GM19193 (cell line): Measurements from ENCODE around the gene VTI1B.

Experiments used
- POLR2A ChIP-seq: IDR thresholded peaks from 4 replicates; pipeline ENCODE4 v1.6.1; 2011; ENCODE audit not compliant: insufficient read depth, insufficient read length; ENCODE audit errors: extremely low read depth

Gene VTI1B

GRCh38 chr14:67618617-67619063 is 55.8 kb downstream of the VTI1B start:
- no peak for TF ChIP-seq POLR2A

- no peak for TF ChIP-seq POLR2A
These were observed 63.9 kb downstream of the VTI1B start for GRCh38 chr14:67610491-67610890.

- TF ChIP-seq POLR2A, result no peak
These were observed 64.7 kb downstream of the VTI1B start for GRCh38 chr14:67609642-67610310.

GRCh38 chr14:67607646-67608045 is 66.8 kb downstream of the VTI1B start:
- TF ChIP-seq POLR2A, result no peak

- no peak for TF ChIP-seq POLR2A
These were observed 71.4 kb downstream of the VTI1B start for GRCh38 chr14:67602995-67603545.

GRCh38 chr14:67602076-67602475 is 72.4 kb downstream of the VTI1B start:
- TF ChIP-seq POLR2A, result no peak

- TF ChIP-seq POLR2A, result peak; percentile 77
These were observed 74.5 kb downstream of the VTI1B start, which contains the start of gene PIGH for GRCh38 chr14:67599698-67600561. PIGH (minus strand) TSS chr14:67600268; CDS start chr14:67600203, 65 bp downstream.
